GM23338 (cell line): ENCODE measurements around the gene TSPAN19. TPM values are rescaled to one million over a fixed set of nuclear protein-coding genes. Genes with fewer than 3 reads are reported as not detected.

Experiments
- ATAC-seq: fragments of 200-7000 bp; cut with Tn5 transposase; 3 replicates; pipeline ENCODE4 v1.9.1; 2020
- DNase-seq: peaks from one replicate; pipeline ENCODE4 v3.0.0-alpha.2; 2015; ENCODE audit warnings: low spot score
- H2AFZ ChIP-seq: fragments of 200-600 bp; sonication (generic); 2 replicates; pipeline ENCODE4 v1.8.0; 2016; ENCODE audit warnings: antibody characterized with exemption, mild to moderate bottlenecking, moderate library complexity
- H3F3A ChIP-seq: fragments of 200-600 bp; sonication (generic); replicated peaks from 2 replicates; pipeline ENCODE4 v1.8.0; 2017; ENCODE audit warnings: antibody characterized with exemption, mixed run types, low read depth
- H3K27ac ChIP-seq: fragments of 200-600 bp; sonication (generic); 2 replicates; pipeline ENCODE4 v1.6.1; 2016; ENCODE audit warnings: low read depth
- H3K27me3 ChIP-seq: fragments of 200-600 bp; sonication (generic); 2 replicates; pipeline ENCODE4 v1.8.0; 2016; ENCODE audit warnings: mild to moderate bottlenecking, mixed run types, moderate library complexity; ENCODE audit not compliant: insufficient read depth
- H3K36me3 ChIP-seq: fragments of 200-600 bp; sonication (generic); 2 replicates; pipeline ENCODE4 v1.8.0; 2016; ENCODE audit warnings: mild to moderate bottlenecking; ENCODE audit not compliant: insufficient read depth
- H3K4me1 ChIP-seq: fragments of 200-600 bp; sonication (generic); 2 replicates; pipeline ENCODE4 v1.8.0; 2016; ENCODE audit warnings: mild to moderate bottlenecking, moderate library complexity; ENCODE audit not compliant: insufficient read depth
- H3K4me2 ChIP-seq: fragments of 200-600 bp; sonication (generic); 2 replicates; pipeline ENCODE4 v1.7.1; 2017; ENCODE audit warnings: mixed run types
- H3K4me3 ChIP-seq: fragments of 200-600 bp; sonication (generic); 2 replicates; pipeline ENCODE4 v1.6.1; 2016; ENCODE audit warnings: mixed run types
- H3K79me2 ChIP-seq: fragments of 200-600 bp; sonication (generic); replicated peaks from 2 replicates; pipeline ENCODE4 v1.8.0; 2017; ENCODE audit warnings: mild to moderate bottlenecking; ENCODE audit not compliant: insufficient read depth
- H3K9me2 ChIP-seq: fragments of 200-600 bp; sonication (generic); 2 replicates; pipeline ENCODE4 v1.8.0; 2017; ENCODE audit not compliant: insufficient read depth
- H4K20me1 ChIP-seq: fragments of 200-600 bp; sonication (generic); replicated peaks from 2 replicates; pipeline ENCODE4 v1.8.0; 2017; ENCODE audit warnings: mild to moderate bottlenecking; ENCODE audit not compliant: insufficient read depth
- H3K27ac Mint-ChIP-seq: 2 replicates; pipeline ENCODE4 v1.8.0; 2020; ENCODE audit warnings: inconsistent platforms, mild to moderate bottlenecking, moderate library complexity, mixed read lengths
- H3K27me3 Mint-ChIP-seq: 3 replicates; pipeline ENCODE4 v1.8.0; 2022; ENCODE audit warnings: low read depth, mild to moderate bottlenecking, moderate library complexity, mixed read lengths, inconsistent platforms; ENCODE audit not compliant: insufficient read depth, poor library complexity
- H3K36me3 Mint-ChIP-seq: 3 replicates; pipeline ENCODE4 v1.8.0; 2021; ENCODE audit warnings: low read depth, mild to moderate bottlenecking, inconsistent platforms, moderate library complexity, mixed read lengths
- H3K4me1 Mint-ChIP-seq: 3 replicates; pipeline ENCODE4 v1.8.0; 2020; ENCODE audit warnings: mild to moderate bottlenecking, inconsistent platforms, mixed read lengths
- H3K4me3 Mint-ChIP-seq: 3 replicates; pipeline ENCODE4 v1.8.0; 2021; ENCODE audit warnings: moderate library complexity, mild to moderate bottlenecking, inconsistent platforms, mixed read lengths
- H3K9me3 Mint-ChIP-seq: 3 replicates; pipeline ENCODE4 v1.8.0; 2020; ENCODE audit warnings: moderate library complexity, mild to moderate bottlenecking, inconsistent platforms, mixed read lengths
- EZH2phosphoT487 ChIP-seq: fragments of 200-600 bp; sonication (generic); IDR thresholded peaks from one replicate; pipeline ENCODE4 v1.8.1; 2018; ENCODE audit warnings: antibody characterized with exemption; ENCODE audit not compliant: unreplicated experiment
- long read RNA-seq: library from polyadenylated mRNA; unstranded; transcript quantifications from one replicate; pipeline ENCODE4 v2.0.0, GENCODE V29; 2020; ENCODE audit not compliant: unreplicated experiment
- polyA plus RNA-seq: library from polyadenylated mRNA; unstranded; fragments of >200 nt; fragmentation: Nextera tagmentation; extraction: Ambion mirVana; gene quantifications from 2 replicates; pipeline ENCODE4 v1.2.1, GENCODE V29; 2016
- total RNA-seq: library from RNA; depleted of rRNA; stranded (reverse); fragments of >200 nt; shearing (Covaris generic); gene quantifications from 2 replicates; pipeline ENCODE4 v1.2.3, GENCODE V29; 2014; rRNA removed
- TF ChIP-seq, protein P1 (sequence below): IDR thresholded peaks from 2 replicates; pipeline ENCODE4 v1.6.1; 2016; ENCODE audit warnings: antibody characterized with exemption
- TF ChIP-seq, protein P2 (sequence below): IDR thresholded peaks from one replicate; pipeline ENCODE4 v1.6.1; 2018; ENCODE audit warnings: antibody characterized with exemption; ENCODE audit not compliant: unreplicated experiment
- TF ChIP-seq, protein P3 (sequence below): fragments of 250-450 bp; sonication (Bioruptor Pico); IDR thresholded peaks from 2 replicates; pipeline ENCODE4 v1.5.0; 2020; ENCODE audit warnings: mild to moderate bottlenecking, moderate library complexity

Gene TSPAN19
- total RNA-seq: 0.50 and 0.80 TPM in 2 replicates
- 0.44 and 0.45 TPM in 2 replicates for polyA plus RNA-seq
- long read RNA-seq, partial matches to known transcripts: 0 of 1 reads
- long read RNA-seq, other reads (novel, unspliced or antisense): 1 of 1 reads

GRCh38 chr12:85036234-85036707, at the start of gene TSPAN19, which contains the start of gene LRRIQ1:
TSS of gene TSPAN19 (minus strand) at chr12:85036277. CDS start at chr12:85029946, 6,331 bp downstream.
TSS of gene LRRIQ1 (plus strand) at chr12:85036351. CDS start at chr12:85038177, 1,826 bp downstream.
- DNase-seq: peak; percentile 99
- Mint-ChIP-seq H3K4me1 (peaks cover 2% of the 10 kb centered on the region; the same call in 1 of the 3 replicates), H3K36me3 (no peaks in the 10 kb centered on the region), H3K27ac (peak within 1 kb of the TSS; percentile 94), H3K9me3 (no peaks in the 10 kb centered on the region), H3K27me3 (peaks cover 2% of the 10 kb centered on the region), H3K4me3 (peak within 1 kb of the TSS; percentile 96)
- H2AFZ ChIP-seq: peak within 1 kb of the TSS; percentile 80
- H3K4me2 ChIP-seq: peak within 1 kb of the TSS; percentile 74
- no peak within 1 kb of the TSS for H3K27ac ChIP-seq
- no peaks in the 10 kb centered on the region for H3K36me3 ChIP-seq
- no peaks in the 10 kb centered on the region for H3K4me1 ChIP-seq
- no peaks in the 10 kb centered on the region for H3F3A ChIP-seq
- no peaks in the 10 kb centered on the region for H3K27me3 ChIP-seq
- no peaks in the 10 kb centered on the region for H3K79me2 ChIP-seq
- peak; percentile 100 for ATAC-seq
- peak within 1 kb of the TSS; percentile 53 for H3K4me3 ChIP-seq
- H3K9me2 ChIP-seq: no peaks in the 10 kb centered on the region
- TF ChIP-seq, protein P1, sequence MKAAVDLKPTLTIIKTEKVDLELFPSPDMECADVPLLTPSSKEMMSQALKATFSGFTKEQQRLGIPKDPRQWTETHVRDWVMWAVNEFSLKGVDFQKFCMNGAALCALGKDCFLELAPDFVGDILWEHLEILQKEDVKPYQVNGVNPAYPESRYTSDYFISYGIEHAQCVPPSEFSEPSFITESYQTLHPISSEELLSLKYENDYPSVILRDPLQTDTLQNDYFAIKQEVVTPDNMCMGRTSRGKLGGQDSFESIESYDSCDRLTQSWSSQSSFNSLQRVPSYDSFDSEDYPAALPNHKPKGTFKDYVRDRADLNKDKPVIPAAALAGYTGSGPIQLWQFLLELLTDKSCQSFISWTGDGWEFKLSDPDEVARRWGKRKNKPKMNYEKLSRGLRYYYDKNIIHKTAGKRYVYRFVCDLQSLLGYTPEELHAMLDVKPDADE: no peak
- TF ChIP-seq EZH2phosphoT487: no peak
- TF ChIP-seq, protein P2, sequence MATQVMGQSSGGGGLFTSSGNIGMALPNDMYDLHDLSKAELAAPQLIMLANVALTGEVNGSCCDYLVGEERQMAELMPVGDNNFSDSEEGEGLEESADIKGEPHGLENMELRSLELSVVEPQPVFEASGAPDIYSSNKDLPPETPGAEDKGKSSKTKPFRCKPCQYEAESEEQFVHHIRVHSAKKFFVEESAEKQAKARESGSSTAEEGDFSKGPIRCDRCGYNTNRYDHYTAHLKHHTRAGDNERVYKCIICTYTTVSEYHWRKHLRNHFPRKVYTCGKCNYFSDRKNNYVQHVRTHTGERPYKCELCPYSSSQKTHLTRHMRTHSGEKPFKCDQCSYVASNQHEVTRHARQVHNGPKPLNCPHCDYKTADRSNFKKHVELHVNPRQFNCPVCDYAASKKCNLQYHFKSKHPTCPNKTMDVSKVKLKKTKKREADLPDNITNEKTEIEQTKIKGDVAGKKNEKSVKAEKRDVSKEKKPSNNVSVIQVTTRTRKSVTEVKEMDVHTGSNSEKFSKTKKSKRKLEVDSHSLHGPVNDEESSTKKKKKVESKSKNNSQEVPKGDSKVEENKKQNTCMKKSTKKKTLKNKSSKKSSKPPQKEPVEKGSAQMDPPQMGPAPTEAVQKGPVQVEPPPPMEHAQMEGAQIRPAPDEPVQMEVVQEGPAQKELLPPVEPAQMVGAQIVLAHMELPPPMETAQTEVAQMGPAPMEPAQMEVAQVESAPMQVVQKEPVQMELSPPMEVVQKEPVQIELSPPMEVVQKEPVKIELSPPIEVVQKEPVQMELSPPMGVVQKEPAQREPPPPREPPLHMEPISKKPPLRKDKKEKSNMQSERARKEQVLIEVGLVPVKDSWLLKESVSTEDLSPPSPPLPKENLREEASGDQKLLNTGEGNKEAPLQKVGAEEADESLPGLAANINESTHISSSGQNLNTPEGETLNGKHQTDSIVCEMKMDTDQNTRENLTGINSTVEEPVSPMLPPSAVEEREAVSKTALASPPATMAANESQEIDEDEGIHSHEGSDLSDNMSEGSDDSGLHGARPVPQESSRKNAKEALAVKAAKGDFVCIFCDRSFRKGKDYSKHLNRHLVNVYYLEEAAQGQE: no peak
- TF ChIP-seq, protein P3, sequence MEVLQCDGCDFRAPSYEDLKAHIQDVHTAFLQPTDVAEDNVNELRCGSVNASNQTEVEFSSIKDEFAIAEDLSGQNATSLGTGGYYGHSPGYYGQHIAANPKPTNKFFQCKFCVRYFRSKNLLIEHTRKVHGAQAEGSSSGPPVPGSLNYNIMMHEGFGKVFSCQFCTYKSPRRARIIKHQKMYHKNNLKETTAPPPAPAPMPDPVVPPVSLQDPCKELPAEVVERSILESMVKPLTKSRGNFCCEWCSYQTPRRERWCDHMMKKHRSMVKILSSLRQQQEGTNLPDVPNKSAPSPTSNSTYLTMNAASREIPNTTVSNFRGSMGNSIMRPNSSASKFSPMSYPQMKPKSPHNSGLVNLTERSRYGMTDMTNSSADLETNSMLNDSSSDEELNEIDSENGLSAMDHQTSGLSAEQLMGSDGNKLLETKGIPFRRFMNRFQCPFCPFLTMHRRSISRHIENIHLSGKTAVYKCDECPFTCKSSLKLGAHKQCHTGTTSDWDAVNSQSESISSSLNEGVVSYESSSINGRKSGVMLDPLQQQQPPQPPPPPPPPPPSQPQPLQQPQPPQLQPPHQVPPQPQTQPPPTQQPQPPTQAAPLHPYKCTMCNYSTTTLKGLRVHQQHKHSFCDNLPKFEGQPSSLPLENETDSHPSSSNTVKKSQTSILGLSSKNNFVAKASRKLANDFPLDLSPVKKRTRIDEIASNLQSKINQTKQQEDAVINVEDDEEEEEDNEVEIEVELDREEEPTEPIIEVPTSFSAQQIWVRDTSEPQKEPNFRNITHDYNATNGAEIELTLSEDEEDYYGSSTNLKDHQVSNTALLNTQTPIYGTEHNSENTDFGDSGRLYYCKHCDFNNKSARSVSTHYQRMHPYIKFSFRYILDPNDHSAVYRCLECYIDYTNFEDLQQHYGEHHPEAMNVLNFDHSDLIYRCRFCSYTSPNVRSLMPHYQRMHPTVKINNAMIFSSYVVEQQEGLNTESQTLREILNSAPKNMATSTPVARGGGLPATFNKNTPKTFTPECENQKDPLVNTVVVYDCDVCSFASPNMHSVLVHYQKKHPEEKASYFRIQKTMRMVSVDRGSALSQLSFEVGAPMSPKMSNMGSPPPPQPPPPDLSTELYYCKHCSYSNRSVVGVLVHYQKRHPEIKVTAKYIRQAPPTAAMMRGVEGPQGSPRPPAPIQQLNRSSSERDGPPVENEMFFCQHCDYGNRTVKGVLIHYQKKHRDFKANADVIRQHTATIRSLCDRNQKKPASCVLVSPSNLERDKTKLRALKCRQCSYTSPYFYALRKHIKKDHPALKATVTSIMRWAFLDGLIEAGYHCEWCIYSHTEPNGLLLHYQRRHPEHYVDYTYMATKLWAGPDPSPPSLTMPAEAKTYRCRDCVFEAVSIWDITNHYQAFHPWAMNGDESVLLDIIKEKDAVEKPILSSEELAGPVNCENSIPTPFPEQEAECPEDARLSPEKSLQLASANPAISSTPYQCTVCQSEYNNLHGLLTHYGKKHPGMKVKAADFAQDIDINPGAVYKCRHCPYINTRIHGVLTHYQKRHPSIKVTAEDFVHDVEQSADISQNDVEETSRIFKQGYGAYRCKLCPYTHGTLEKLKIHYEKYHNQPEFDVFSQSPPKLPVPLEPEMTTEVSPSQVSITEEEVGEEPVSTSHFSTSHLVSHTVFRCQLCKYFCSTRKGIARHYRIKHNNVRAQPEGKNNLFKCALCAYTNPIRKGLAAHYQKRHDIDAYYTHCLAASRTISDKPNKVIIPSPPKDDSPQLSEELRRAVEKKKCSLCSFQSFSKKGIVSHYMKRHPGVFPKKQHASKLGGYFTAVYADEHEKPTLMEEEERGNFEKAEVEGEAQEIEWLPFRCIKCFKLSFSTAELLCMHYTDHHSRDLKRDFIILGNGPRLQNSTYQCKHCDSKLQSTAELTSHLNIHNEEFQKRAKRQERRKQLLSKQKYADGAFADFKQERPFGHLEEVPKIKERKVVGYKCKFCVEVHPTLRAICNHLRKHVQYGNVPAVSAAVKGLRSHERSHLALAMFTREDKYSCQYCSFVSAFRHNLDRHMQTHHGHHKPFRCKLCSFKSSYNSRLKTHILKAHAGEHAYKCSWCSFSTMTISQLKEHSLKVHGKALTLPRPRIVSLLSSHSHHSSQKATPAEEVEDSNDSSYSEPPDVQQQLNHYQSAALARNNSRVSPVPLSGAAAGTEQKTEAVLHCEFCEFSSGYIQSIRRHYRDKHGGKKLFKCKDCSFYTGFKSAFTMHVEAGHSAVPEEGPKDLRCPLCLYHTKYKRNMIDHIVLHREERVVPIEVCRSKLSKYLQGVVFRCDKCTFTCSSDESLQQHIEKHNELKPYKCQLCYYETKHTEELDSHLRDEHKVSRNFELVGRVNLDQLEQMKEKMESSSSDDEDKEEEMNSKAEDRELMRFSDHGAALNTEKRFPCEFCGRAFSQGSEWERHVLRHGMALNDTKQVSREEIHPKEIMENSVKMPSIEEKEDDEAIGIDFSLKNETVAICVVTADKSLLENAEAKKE: no peak
- H4K20me1 ChIP-seq: no peaks in the 10 kb centered on the region
